HG02763 (cell line): ENCODE data around the gene LILRB3.
"Not testable (repeated sequence)": the region's sequence is repeated elsewhere in the genome, so short reads cannot be mapped to it uniquely, and the experiment has no call there.

Source experiments
- ATAC-seq: cut with Tn5 transposase; IDR thresholded peaks from one replicate; pipeline ENCODE4 v1.9.1; 2021; ENCODE audit warnings: mild to moderate bottlenecking, moderate library complexity; ENCODE audit not compliant: unreplicated experiment

LILRB3 gene

DNA sequence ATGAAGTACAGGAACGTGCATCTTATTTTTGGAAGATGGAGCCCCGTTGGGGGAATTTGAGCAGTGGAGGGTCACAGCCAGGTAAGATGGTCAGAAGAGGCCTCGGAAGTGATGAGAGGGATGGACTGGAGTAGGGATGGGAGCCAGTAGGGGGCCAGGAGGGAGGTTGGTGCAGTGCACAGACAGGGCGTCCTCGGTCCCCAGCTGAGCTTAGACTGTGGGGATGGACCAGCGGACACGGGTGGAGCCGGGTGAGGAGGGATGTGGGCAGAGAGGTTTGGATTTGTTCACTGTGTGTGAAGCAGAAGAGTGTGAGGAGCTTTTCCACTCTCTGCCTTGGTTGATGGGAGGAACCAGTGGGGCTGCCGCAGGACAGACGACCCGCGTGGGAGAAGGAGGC, 11.6 kb downstream of the LILRB3 start:
- no peak for ATAC-seq

DNA sequence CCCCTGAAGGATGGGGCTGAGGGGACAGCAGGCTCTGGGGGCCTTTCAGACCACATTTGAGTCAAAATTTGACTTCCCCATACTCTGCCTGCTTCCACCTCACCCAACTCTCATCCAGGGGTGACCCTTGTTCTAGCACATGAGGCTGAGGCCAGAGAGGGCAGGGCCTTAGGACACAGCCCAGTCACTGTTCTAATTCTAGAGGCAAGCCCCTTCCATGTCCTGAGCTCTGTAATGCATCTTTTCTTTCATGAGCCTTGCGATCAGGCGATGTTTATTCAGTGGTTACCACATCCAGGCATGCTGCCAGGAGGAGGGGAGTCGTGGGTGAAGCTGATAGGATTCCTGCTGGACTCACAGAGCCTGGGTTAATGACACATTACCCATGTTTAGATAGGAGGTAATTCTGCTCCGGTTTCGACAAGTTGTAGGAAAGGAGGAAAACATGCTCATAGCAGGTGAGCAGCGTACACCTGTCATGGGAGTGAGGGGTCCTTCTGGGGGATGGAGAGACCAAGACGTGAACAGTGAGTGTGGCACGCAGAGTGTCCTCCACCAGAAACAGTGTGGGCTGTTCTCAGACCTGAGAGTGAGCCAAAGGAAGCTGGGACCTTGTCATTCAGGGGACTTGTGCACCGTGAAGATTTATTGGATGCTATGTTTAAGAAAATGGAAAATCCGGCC, 12.9 kb downstream of the LILRB3 start:
- no peak for ATAC-seq

DNA sequence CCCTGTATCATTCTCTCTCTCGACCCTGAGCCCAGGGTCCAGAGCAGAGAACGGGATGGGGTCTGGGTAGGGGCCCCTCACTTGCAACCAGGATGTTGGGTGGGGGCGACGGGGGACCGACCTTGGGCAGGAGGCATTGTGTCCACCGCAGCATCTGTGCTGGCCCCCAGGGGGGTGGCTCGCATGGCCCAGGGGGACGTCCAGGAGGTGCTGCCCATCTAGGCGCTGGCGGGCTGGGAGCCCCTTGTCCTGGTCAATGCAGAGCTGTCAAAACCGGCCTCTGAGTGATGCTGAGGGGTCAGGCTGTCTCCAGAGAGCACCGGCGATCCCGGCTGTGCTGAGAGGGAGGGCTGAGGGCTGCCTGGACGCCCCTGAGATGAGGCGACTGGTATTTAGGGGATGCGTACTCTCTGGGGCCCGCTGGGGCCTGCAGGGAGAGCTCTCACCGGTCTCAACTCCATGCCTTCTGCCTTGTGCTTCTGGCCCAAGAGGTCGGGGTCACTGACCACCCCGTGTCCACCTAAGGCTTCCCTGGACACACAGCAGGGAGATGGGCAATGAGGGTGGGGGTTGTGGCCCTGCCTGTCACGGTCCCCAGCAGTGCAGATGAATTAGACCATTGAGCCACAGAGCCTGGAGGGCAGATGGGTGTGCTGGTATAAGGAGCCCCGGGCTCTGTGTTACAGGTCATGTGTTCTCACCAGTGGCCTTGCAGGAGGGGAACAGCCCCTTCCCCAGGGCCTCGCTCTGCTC, 13.6 kb downstream of the LILRB3 start:
- ATAC-seq = no peak

DNA sequence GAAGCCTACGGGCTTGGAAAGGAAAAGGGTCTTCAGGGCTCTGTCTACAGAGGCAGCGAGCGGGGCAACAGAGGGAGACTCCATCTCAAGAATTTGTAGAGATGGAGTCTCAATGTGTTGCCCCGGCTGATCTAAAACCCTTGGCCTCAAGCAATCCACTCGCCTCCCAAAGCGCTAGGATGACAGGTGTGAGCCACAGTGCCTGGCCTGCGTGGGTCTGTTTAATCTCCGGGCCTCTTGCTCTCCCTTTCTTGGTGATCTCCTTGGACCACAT, 14.1 kb downstream of the LILRB3 start:
- ATAC-seq = no peak

DNA sequence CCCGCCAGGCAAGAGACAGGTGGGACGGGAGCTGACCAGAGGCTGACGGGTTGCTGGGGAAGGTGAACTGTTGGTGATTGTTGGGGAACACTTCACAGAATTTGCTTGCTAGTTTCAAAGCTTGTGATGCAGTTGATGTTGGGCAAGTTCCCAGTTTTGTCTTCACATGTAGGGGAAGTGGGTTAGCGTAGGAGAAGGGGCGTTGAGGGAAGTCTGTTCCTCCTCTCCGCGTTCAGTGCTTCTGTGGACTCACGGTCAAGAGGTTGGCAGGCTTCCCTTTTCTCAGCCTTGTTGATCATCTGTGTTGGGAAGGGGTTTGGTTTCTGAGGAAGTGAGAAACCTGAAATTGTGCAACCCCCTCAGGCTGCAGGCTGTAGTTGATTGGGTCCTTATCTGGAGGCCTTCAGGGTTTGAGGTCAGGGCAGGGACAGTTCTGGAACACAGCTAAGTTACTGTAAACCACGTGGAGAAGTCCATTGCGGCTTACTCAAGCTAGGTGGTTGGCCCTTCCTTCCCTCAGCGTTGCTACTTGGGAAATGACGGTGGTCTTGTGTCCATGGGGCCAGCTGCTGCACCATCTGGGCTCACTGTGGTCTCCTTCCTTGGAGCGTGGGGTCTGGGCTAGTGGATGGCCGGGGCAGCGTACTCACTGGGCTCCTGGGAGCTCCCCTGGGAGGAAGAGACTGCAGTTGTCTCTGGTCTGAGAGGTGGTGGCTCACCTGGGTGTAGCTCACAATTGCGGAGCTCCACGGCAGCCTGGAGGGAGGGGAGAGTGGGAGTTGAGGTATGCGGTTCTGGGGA, 14.6 kb downstream of the LILRB3 start:
- peak; percentile 44 for ATAC-seq

DNA sequence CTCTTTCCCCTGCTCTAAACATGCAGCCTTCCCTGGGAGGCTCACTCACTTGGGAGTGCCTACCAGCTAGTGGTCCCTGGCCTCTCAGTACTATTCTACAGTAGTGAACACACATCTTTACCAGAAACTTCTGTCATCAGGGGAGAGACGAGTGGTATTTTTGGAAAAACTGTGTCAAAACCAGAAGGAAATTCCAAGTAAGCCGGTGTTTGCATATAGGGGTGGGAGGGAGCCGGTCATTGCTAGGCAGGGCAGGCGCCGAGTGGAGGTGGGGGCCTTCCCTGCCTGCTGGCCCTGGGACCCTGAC, 15.2 kb downstream of the LILRB3 start:
- ATAC-seq = no peak

DNA sequence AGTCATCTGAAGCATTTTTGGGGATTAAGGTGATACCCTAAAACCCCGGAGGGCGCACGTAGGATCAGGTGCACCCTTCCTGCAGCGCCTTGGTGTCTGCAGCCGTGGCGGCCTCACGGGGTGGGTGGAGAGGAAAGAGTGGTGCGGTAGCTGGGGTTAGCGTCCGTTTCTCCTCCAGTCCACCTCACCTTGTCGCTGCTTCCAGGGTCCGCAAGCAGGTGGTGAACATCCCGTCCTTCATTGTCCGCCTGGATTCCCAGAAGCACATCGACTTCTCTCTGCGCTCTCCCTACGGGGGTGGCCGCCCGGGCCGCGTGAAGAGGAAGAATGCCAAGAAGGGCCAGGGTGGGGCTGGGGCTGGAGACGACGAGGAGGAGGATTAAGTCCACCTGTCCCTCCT, 15.6 kb downstream of the LILRB3 start:
- ATAC-seq = not testable (repeated sequence)

DNA sequence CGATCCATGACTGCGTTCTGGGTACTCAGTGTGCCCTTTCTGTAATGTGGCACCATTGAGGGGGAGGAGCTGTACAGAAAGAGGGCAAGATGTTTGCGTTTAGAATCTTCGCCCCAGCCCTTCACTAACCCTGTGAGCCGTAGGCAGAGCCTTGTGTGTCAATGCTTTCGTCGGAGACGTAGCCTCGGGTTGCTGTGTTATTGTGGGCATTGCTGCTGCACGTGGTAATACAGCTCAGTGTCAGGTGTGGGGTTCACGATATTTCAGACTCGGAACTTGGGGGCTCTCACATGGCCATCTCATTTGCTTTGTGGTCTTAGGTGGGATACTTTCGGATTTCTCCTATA, 16.0 kb downstream of the LILRB3 start:
- ATAC-seq = no peak

DNA sequence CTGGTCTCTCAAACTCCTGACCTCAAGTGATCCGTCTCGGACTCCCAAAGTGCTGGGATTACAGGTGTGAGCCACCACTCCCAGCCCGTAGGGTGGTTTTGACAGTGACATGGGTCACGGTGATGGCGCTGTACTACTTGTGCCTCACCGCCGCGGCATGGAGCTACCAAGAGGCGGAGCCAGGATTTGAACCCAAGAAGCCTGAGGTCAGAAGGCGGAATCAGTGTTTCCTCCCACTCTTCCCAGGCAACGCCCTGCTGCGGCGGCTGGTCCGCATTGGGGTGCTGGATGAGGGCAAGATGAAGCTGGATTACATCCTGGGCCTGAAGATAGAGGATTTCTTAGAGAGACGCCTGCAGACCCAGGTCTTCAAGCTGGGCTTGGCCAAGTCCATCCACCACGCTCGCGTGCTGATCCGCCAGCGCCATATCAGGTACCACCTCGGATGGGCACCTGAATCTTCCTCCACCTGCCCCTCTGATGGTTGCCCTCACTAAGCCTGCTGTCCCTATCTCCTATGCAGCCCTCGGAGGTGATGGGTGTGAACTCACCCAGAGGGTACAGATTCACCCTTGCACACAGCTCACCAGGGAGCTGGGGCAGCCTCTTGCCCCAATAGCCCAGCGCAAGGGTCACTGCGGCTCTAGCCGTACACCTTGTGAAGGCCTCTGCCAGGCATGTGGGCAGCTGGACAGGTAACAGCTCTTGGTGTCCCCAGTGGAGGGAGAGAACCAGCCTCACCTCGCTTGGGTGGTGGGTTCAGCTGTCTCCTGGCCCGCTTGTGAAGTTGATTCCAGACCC, 16.6 kb downstream of the LILRB3 start:
- no peak for ATAC-seq

DNA sequence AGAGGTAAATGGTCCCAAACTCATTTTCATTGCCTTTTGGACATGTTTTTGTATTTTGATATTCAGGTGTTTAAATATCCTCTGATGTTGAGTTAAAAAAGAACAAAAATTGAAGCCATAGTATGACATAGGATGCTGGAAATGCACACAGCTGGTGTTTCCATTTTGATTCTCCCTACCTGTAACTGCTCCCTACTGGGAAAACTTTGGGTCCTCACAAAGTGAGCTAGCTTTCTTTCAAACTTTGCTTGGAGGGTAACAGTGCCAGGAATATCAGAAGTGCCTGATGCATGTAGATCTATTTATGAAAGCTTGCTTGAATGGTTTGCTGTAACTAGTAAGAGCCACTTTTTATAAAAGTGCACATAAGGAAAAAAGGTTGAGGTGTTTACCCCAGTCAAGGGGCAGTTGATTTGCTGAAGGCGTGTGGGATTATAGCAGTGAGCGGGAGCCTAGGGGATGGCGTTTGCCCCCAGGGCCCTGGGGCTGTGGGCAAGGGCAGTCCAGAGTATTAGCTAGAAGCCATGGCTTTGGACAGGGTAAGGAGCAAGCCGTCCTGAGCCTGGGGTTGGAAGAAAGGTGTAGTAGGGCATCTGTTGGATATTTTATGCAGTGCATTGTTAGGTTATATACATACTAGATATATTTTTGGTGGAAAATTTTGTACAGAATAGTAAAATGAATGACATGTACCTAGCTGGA, 17.9 kb downstream of the LILRB3 start:
- no peak for ATAC-seq

DNA sequence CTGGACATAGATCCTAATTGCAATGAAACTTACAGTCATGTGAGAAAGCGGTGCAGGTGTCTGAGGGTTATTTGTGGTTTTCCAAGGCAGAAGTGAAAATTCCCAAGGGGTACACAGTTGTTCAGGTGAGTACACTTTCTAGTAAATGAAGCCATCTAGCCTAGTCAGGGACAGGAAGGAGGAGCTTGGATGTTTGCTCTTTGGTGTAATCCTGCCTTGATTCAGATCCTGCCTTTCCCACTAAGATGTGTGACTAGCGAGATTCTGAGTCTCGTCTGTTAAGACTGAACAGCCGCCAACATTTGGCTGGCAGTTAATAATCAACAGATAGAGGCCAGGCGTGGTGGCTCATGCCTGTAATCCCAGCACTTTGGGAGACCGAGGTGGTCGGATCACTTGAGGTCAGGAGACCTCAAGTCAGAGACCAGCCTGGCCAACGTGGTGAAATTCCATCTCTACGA, 19.6 kb downstream of the LILRB3 start:
- ATAC-seq = no peak

DNA sequence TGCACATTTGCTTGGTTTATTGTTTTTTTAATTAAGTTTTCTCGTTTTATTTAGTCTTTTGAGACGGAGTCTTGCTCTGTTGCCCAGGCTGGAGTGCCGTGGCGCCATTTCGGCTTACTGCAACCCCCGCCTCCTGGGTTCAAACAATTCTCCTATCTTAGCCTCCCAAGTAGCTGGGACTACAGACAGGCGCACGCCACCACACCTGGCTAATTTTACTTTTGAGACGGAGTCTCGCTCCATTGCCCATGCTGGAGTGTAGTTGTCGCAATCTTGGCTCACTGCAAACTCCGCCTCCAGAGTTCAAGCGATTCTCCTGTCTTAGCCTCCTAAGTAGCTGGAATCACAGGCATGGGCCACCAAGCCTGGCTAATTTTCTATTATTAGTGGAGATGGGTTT, 20.8 kb downstream of the LILRB3 start:
- ATAC-seq = no peak

DNA sequence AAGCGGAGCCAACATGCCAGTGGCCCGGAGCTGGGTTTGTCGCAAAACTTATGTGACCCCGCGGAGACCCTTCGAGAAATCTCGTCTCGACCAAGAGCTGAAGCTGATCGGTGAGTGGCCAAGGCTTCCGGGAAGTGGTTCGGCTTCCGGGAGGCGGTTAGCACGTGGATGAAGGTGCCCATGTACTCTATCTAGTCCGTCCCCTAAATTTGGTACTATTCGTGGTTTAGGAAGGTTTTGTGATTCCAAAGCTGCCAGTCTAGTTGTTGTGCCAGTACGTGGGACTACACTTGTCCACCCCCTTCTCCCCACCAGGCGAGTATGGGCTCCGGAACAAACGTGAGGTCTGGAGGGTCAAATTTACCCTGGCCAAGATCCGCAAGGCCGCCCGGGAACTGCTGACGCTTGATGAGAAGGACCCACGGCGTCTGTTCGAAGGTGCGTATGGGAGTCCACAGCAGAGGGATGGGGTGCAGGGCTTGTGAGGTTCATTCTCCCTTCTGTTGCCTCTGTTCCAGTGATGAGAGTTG, 21.6 kb downstream of the LILRB3 start:
- ATAC-seq = no peak

DNA sequence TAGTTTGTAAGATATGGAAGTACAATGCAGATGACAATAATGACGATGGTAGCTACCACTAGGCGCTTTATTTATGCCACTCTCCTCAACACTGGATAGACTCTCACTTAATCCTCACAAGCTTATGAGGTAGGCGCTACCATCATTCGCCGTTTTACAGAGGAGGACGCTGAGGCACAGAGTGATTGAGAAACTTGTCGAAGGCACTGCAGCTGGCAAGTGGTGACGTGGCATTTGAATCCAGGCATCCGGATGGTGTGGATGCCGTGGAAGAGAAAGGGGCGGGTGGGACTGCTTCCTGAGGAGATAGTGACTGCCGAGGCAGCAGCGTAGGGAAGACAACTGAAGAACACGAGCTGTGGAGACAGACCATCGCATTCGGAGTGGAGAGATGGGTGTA, 23.4 kb downstream of the LILRB3 start:
- no peak for ATAC-seq

DNA sequence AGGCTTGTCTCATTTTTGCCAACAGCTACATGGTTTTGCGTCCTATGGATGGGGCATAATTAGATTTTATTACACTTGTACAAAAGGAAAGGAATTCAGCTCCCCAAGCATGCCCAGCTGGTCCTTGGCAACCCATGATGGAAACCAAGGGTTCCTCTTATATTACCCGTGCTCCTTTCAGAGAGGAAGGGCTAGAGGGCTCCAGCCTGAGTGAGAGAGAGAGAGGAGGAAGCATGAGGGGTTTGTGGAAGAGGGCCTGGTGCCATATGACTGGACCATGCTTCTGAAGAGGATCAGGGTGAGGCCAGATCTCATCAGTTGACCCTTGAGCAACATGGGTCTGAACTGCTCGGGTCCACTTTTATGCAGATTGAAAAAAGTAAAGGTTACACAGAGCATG, 25.7 kb downstream of the LILRB3 start:
- no peak for ATAC-seq

DNA sequence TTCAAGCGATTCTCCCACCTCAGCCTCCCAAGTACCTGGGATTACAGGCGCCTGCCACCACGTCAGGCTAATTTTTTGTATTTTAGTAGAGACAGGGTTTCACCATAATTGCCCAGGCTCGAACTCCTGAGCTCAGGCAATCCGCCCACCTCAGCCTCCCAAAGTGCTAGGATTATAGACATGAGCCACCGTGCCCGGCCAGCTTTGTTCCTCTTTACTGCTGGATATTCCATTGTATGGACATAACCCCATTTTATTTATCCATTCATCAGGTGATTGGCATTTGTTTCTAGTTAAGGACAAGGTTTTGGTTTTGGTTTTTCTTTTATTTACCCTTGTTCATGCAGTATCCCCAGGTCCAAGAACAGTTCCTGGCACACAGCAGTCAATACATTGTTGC, 26.3 kb downstream of the LILRB3 start:
- ATAC-seq = no peak

DNA sequence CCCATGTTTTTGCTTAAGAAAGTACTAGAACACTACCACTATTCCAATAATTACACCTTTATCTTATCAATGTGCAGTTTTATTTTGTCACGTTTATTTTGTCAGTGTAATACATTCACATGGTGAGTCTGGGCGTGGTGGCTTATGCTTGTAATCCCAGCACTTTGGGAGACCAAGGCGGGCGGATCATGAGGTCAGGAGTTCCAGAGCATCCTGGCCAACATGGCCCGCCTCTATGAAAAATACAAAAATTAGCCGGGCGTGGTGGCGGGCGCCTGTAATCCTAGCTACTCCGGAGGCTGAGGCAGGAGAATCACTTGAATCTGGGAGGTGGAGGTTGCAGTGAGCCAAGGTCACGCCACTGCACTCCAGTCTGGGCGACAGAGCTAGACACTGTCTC, 28.3 kb downstream of the LILRB3 start:
- ATAC-seq = not testable (repeated sequence)

DNA sequence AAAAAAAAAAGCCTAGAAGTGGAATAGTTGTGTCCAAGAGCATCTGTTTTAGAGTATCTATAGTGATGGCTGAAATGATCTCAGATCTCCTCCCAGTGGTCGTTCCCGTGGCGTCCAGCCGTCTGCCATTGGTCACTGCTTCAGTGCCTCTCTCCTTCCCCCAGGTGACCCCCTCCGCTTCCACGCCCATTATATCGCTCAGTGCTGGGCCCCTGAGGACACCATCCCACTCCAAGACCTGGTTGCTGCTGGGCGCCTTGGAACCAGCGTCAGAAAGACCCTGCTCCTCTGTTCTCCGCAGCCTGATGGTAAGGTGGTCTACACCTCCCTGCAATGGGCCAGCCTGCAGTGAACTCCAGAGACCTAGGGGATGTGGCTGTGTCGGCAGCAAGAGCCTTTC, 29.8 kb downstream of the LILRB3 start:
- no peak for ATAC-seq

DNA sequence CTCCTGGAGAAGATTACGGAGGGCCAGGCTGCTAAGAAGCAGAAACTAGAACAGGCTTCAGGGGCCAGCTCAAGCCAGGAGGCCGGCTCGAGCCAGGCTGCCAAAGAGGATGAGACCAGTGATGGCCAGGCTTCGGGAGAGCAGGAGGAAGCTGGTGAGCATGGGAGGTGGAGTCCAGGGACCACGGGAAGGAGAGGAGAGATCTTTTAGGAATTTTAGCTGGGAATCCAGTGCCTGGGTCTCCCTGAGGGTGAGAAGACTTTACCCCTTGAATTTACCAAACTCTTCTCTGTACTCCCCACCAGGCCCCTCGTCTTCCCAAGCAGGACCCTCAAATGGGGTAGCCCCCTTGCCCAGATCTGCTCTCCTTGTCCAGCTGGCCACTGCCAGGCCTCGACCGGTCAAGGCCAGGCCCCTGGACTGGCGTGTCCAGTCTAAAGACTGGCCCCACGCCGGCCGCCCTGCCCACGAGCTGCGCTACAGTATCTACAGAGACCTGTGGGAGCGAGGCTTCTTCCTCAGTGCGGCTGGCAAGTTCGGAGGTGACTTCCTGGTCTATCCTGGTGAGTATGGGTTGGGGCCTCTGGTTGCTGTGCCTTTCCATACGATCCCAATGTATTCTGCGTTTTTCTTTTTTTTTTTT, 30.9 kb downstream of the LILRB3 start:
- no peak for ATAC-seq
